IMR-90 (cell line): ENCODE measurements around the gene OSBP2. TPM values are rescaled to one million over a fixed set of nuclear protein-coding genes. Genes with fewer than 3 reads are reported as not detected.

Experiments
- ATAC-seq: fragments of 200-7000 bp; cut with Tn5 transposase; 2 replicates; pipeline ENCODE4 v1.9.1; 2020; ENCODE audit warnings: low read depth, mild to moderate bottlenecking, moderate library complexity
- BruUV-seq: library from RNA; stranded (reverse); fragments of 400-500 nt; replicated peaks from 2 replicates; lab custom pipeline; 2021; lab: Mats Ljungman, UMichigan
- CTCF ChIA-PET: fragments of 300-600 bp; formaldehyde crosslinking; extraction: SDS; loops from one replicate; lab custom pipeline; 2021; ENCODE audit warnings: antibody characterized with exemption; lab: Yijun Ruan, JAX
- POLR2A ChIA-PET: fragments of 300-600 bp; sonication (Branson Sonifier 250); formaldehyde crosslinking; loops from one replicate; lab custom pipeline; 2022; ENCODE audit warnings: antibody characterized with exemption; ENCODE audit not compliant: unreplicated experiment; lab: Charles Lee
- DNase-seq: peaks from one replicate; pipeline ENCODE4 v3.0.0; 2013
- H2AFZ ChIP-seq: replicated peaks from 2 replicates; pipeline ENCODE3; 2013; ENCODE audit warnings: low read length, mild to moderate bottlenecking; ENCODE audit not compliant: poor library complexity
- H2AK5ac ChIP-seq: 2 replicates; pipeline ENCODE4 v1.6.1; 2013; ENCODE audit warnings: low read depth, low read length, inconsistent platforms
- H2AK9ac ChIP-seq: replicated peaks from 2 replicates; pipeline ENCODE3; 2013; ENCODE audit warnings: mild to moderate bottlenecking, low read depth, low read length, moderate library complexity; ENCODE audit not compliant: poor library complexity
- H2BK120ac ChIP-seq: 2 replicates; pipeline ENCODE4 v1.6.1; 2013; ENCODE audit warnings: low read depth, low read length, inconsistent platforms
- H2BK15ac ChIP-seq: 3 replicates; pipeline ENCODE4 v1.6.1; 2013; ENCODE audit warnings: low read depth, low read length, inconsistent platforms
- H2BK20ac ChIP-seq: 2 replicates; pipeline ENCODE4 v1.6.1; 2013; ENCODE audit warnings: low read depth, mild to moderate bottlenecking, inconsistent platforms, low read length, moderate library complexity
- H2BK5ac ChIP-seq: 2 replicates; pipeline ENCODE4 v1.6.1; 2013; ENCODE audit warnings: mild to moderate bottlenecking, low read depth, low read length, inconsistent platforms; ENCODE audit not compliant: poor library complexity, severe bottlenecking
- H3K14ac ChIP-seq: replicated peaks from 2 replicates; pipeline ENCODE4 v1.6.1; 2013; ENCODE audit warnings: low read depth, low read length, inconsistent platforms
- H3K18ac ChIP-seq: 2 replicates; pipeline ENCODE4 v1.6.1; 2013; ENCODE audit warnings: low read depth, low read length, control low read depth
- H3K23ac ChIP-seq: 2 replicates; pipeline ENCODE4 v1.6.1; 2013; ENCODE audit warnings: low read depth, low read length, inconsistent platforms
- H3K27ac ChIP-seq: 2 replicates; pipeline ENCODE4 v1.5.1; 2013; ENCODE audit warnings: mild to moderate bottlenecking, control low read depth, low read length; ENCODE audit not compliant: insufficient read depth
- H3K27me3 ChIP-seq: 2 replicates; pipeline ENCODE4 v1.6.1; 2013; ENCODE audit warnings: low read length; ENCODE audit not compliant: control insufficient read depth, insufficient read depth
- H3K36me3 ChIP-seq: 2 replicates; pipeline ENCODE4 v1.6.1; 2013; ENCODE audit warnings: low read length, mixed read lengths; ENCODE audit not compliant: control insufficient read depth, insufficient read depth
- H3K4ac ChIP-seq: 2 replicates; pipeline ENCODE4 v1.6.1; 2013; ENCODE audit warnings: low read depth, low read length, inconsistent platforms
- H3K4me1 ChIP-seq: 2 replicates; pipeline ENCODE4 v1.6.1; 2013; ENCODE audit warnings: low read length, mixed read lengths; ENCODE audit not compliant: control insufficient read depth, insufficient read depth
- H3K4me2 ChIP-seq: 2 replicates; pipeline ENCODE4 v1.6.1; 2013; ENCODE audit warnings: low read depth, mild to moderate bottlenecking, control low read depth, low read length, moderate library complexity
- H3K4me3 ChIP-seq: 2 replicates; pipeline ENCODE4 v1.5.1; 2013; ENCODE audit warnings: low read depth, mild to moderate bottlenecking, control low read depth, low read length, moderate library complexity; ENCODE audit not compliant: insufficient read depth
- H3K56ac ChIP-seq: 2 replicates; pipeline ENCODE4 v1.6.1; 2013; ENCODE audit warnings: low read length, inconsistent platforms; ENCODE audit not compliant: insufficient read depth; ENCODE audit errors: extremely low read depth
- H3K79me1 ChIP-seq, 2 experiments: 2 replicates each; pipeline ENCODE4 v1.6.1; 2013; ENCODE audit warnings: low read length in 2 of 2, inconsistent platforms in 1 of 2, low read depth in 1 of 2
- H3K9ac ChIP-seq: 2 replicates; pipeline ENCODE4 v1.6.1; 2013; ENCODE audit warnings: low read depth, low read length, control low read depth
- H3K9me1 ChIP-seq: 2 replicates; pipeline ENCODE4 v1.6.1; 2013; ENCODE audit warnings: low read length, inconsistent platforms; ENCODE audit not compliant: insufficient read depth
- H3K9me3 ChIP-seq: 2 replicates; pipeline ENCODE4 v1.6.1; 2013; ENCODE audit warnings: low read length; ENCODE audit not compliant: control insufficient read depth, insufficient read depth
- H4K20me1 ChIP-seq: 2 replicates; pipeline ENCODE4 v1.6.1; 2013; ENCODE audit warnings: low read length, inconsistent platforms; ENCODE audit not compliant: insufficient read depth
- H4K5ac ChIP-seq: 2 replicates; pipeline ENCODE4 v1.6.1; 2013; ENCODE audit warnings: mild to moderate bottlenecking, low read depth, low read length, control low read depth
- H4K8ac ChIP-seq, 2 experiments: 2 replicates each; pipeline ENCODE4 v1.6.1; 2013; ENCODE audit warnings: low read depth in 2 of 2, low read length in 2 of 2, control low read depth in 1 of 2, inconsistent platforms in 1 of 2
- H4K91ac ChIP-seq: 2 replicates; pipeline ENCODE4 v1.6.1; 2013; ENCODE audit warnings: low read depth, low read length, inconsistent platforms; ENCODE audit not compliant: insufficient read depth
- BHLHE40 ChIP-seq: fragments of 150-350 bp; IDR thresholded peaks from 2 replicates; pipeline ENCODE4 v1.6.1; 2016; ENCODE audit warnings: mild to moderate bottlenecking, low read depth, low read length
- ELK1 ChIP-seq: fragments of 150-350 bp; IDR thresholded peaks from 2 replicates; pipeline ENCODE4 v1.6.1; 2016; ENCODE audit warnings: low read depth, mild to moderate bottlenecking, low read length, moderate library complexity, borderline replicate concordance
- MAZ ChIP-seq: IDR thresholded peaks from 2 replicates; pipeline ENCODE4 v1.6.1; 2012; ENCODE audit warnings: low read depth, mild to moderate bottlenecking, low read length, improper control_type of control experiment, moderate library complexity, borderline replicate concordance
- NFE2L2 ChIP-seq: fragments of 150-350 bp; IDR thresholded peaks from 2 replicates; pipeline ENCODE4 v1.6.1; 2016; ENCODE audit warnings: low read depth, mild to moderate bottlenecking, low read length
- POLR2A ChIP-seq: IDR thresholded peaks from 2 replicates; pipeline ENCODE4 v1.6.1; 2012; ENCODE audit warnings: mild to moderate bottlenecking, low read depth, low read length
- RAD21 ChIP-seq: IDR thresholded peaks from 2 replicates; pipeline ENCODE4 v1.6.1; 2012; ENCODE audit warnings: low read length, improper control_type of control experiment
- SMC3 ChIP-seq: fragments of 150-350 bp; IDR thresholded peaks from 2 replicates; pipeline ENCODE4 v1.6.1; 2016; ENCODE audit warnings: low read depth, mild to moderate bottlenecking, antibody characterized with exemption, low read length, moderate library complexity
- USF2 ChIP-seq: fragments of 150-350 bp; IDR thresholded peaks from 2 replicates; pipeline ENCODE4 v1.6.1; 2017; ENCODE audit warnings: mild to moderate bottlenecking, antibody characterized with exemption, low read length, low read depth
- WGBS, 2 experiments: methylation state at CpG; one replicate each; pipeline versions ENCODE4 v1.1.5 to v1.1.7; 2013; ENCODE audit warnings: missing lambda C conversion rate in 2 of 2; ENCODE audit not compliant: insufficient read length in 1 of 2; ENCODE audit errors: extremely low coverage in 2 of 2; 5-methylcytosine and 5-hydroxymethylcytosine counted together
- dilution Hi-C: fragments of 300-500 bp; cut with HindIII; formaldehyde crosslinking; loops from one replicate; pipeline ENCODE4 v1.14.3; 2018; ENCODE audit warnings: low sequenced_read_pairs; ENCODE audit not compliant: unreplicated experiment
- in situ Hi-C: fragments of 300-500 bp; cut with MboI; formaldehyde crosslinking; loops from 3 replicates; pipeline ENCODE4 v1.14.3; 2019; ENCODE audit warnings: low sequenced_read_pairs, inconsistent platforms, mixed read lengths
- intact Hi-C: fragments of 100-400 bp; cut with micrococcal nuclease; formaldehyde crosslinking; loops from 2 replicates; pipeline ENCODE4 v1.10.0; 2022
- polyA plus RNA-seq, 3 experiments: library from polyadenylated mRNA; depleted of rRNA; stranded (reverse); fragments of >200 nt; gene quantifications; 2 replicates each; pipeline ENCODE4 v1.2.3, GENCODE V29; 2012; ENCODE audit warnings: low replicate concordance in 1 of 3
- total RNA-seq: library from RNA; depleted of rRNA; stranded (reverse); fragments of >200 nt; gene quantifications from 2 replicates; pipeline ENCODE4 v1.2.3, GENCODE V29; 2012

The OSBP2 gene
- total and polyA plus RNA-seq, 2 of the 4 experiments (the other 2 are of a cell fraction), result 1.8 to 2.2 TPM

- Histone ChIP-seq H2AFZ (no peak overlapping the region), H3K23ac (no peak overlapping the region), H3K18ac (no peak overlapping the region), H3K4me2 (no peak overlapping the region), H2BK15ac (no peak overlapping the region), H2AK9ac (no peak overlapping the region), H3K56ac (no peak overlapping the region), H2BK20ac (no peak overlapping the region), H3K4ac (no peak overlapping the region), H3K27ac (no peak overlapping the region), H3K27me3 (no peaks in the 10 kb centered on the region), H4K91ac (no peak overlapping the region), H2AK5ac (no peak overlapping the region), H3K9me3 (no peaks in the 10 kb centered on the region), H3K9me1 (peaks cover 12% of the 10 kb centered on the region), H3K36me3 (no peaks in the 10 kb centered on the region), H4K8ac (no peak overlapping the region), H4K5ac (no peak overlapping the region), H4K20me1 (no peaks in the 10 kb centered on the region), H2BK120ac (no peak overlapping the region), H3K9ac (no peak overlapping the region), H3K4me3 (no peak overlapping the region), H3K14ac (no peak overlapping the region), H3K4me1 (peaks cover 4% of the 10 kb centered on the region), H2BK5ac (no peak overlapping the region), H3K79me1 (peaks cover 0 to 6% of the 10 kb centered on the region in 2 experiments; a peak in 1 of 4 replicates)
- intact Hi-C loops, result no loop called here
- POLR2A ChIA-PET, result no interaction called here
- WGBS, 2 experiments, result no CpG with 5 or more reads among the region's 5 CpGs
- dilution Hi-C loops, result no loop called here
- ATAC-seq, result no peak
- no TSS peak for BruUV-seq
- CTCF ChIA-PET, result no interaction called here
- DNase-seq, result no peak
- TF ChIP-seq POLR2A, result no peak
- no peak for TF ChIP-seq USF2
- no peak for TF ChIP-seq BHLHE40
- no peak for TF ChIP-seq NFE2L2
- TF ChIP-seq RAD21, result no peak
- TF ChIP-seq MAZ, result no peak
- no peak for TF ChIP-seq SMC3
- TF ChIP-seq ELK1, result no peak
- in situ Hi-C loops, result no loop called here
Measured at GRCh38 chr22:30704978-30705377, 10.3 kb downstream of the OSBP2 start.
